NCI-H2227 (cell line): ENCODE results near the gene OR5AC2.

Experiments
- DNase-seq: peaks from one replicate; lab custom pipeline; 2025; ENCODE audit not compliant: unreplicated experiment; lab: John Stamatoyannopoulos, UW

OR5AC2 gene, protein sequence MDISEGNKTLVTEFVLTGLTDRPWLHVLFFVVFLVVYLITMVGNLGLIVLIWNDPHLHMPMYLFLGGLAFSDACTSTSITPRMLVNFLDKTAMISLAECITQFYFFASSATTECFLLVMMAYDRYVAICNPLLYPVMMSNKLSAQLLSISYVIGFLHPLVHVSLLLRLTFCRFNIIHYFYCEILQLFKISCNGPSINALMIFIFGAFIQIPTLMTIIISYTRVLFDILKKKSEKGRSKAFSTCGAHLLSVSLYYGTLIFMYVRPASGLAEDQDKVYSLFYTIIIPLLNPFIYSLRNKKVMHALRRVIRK

GRCh38 chr3:98086873-98087272 lies at the start of gene OR5AC2:
Gene OR5AC2 (plus strand): TSS chr3:98087173. CDS start chr3:98087173, 0 bp downstream.
- DNase-seq, result no peak

- no peak for DNase-seq
These were observed 48.7 kb upstream of the OR5AC2 start for GRCh38 chr3:98038286-98038685.

GRCh38 chr3:98038876-98039275 lies 48.1 kb upstream of the OR5AC2 start:
- no peak for DNase-seq

DNA sequence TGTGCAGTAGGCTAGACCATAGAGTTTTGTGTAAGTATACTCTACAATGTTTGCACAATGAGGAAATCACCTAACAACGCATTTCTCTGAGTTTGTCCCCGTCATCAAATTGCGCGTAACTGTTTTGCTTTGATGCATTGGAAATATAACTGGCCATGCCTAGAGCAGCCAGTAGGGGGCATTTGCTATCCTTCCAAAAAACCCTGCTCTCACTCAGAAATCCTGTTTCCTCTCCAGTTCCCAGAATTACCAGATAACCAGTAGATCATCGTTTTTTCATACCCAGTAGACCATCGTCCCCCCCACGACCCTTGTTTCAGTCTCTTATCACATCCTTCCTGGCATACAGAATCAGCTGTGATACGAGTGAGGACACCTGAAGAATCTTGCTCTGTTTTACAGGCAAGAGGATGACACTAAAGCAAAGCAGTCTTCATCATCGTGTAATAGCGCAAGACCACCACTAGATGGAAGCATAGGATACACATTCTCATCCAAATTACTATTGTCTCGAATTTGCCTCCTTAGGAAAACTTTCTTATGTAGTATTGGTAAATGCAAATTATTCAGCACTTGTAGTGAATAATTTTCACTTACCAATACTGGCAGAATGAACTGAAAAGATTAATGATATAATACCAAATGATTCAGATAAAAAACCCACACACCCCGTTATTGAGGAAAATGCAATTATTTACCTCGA lies 47.5 kb upstream of the OR5AC2 start:
- DNase-seq, result peak; percentile 75

GRCh38 chr3:98041350-98041749 lies 45.6 kb upstream of the OR5AC2 start:
- DNase-seq, result no peak

- DNase-seq, result no peak
These were observed 38.4 kb upstream of the OR5AC2 start for GRCh38 chr3:98048586-98048985.

DNA sequence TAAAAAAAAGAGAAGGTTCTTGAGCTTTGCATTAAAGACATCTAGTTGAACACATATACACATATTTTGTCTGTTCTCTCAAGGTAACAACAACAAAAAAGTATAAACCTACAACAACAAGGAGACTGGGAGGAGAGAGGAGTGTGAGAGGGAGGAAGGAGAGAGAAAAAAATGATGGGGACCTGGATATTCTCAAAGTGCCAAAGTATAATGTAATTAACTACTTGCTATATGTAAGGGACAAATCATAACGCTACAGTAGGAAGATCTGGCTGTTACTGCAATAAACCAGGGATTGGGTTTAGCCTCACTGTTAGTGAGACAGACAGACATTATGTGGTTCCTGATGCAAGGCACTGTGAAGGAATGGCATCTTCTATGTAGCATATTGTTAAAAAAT lies 37.7 kb upstream of the OR5AC2 start:
- DNase-seq, result no peak

GRCh38 chr3:98056035-98056434 lies 30.9 kb upstream of the OR5AC2 start:
- no peak for DNase-seq

DNA sequence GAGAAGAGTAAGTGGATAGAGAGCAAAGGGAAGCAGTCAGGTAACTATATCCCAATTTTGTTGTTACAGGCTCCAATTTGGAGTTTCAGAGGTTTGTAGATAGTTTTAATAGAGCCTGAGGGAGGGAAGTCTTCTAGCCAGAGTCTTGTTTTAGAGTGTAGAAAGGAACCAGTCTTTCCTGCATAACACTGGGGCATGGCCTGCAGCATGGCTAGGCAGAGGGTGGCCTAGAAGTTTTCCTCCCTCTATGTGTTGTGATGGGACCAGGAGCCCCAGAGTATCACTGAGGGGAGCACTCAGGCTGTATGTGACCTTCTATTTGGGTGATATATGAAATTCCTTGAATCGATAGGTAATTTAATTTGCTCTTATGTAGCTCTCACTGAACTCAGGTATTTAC lies 29.3 kb upstream of the OR5AC2 start:
- DNase-seq, result no peak

- DNase-seq, result no peak
These were observed 28.6 kb upstream of the OR5AC2 start for GRCh38 chr3:98058244-98058960.

- DNase-seq, result no peak
These were observed 18.1 kb upstream of the OR5AC2 start for GRCh38 chr3:98068824-98069223.

DNA sequence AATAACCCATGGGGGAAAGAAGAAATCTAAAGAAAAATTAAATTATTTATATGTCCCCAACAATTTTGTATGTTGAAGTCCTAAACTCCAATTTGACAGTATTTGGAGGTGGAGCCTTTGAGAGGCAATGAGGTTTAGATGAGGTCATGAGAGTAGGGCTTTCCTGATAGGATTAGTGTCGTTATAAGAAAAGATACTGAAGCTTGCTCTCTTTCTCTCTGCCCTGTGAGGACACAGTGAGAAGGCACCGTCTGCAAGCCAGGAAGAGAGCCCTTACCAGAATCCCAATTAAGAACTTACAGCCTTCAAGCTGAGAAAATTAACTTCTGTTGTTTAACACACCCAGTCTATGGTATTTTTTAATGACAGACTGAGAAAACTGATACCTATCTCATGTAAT lies 16.1 kb upstream of the OR5AC2 start:
- no peak for DNase-seq

DNA sequence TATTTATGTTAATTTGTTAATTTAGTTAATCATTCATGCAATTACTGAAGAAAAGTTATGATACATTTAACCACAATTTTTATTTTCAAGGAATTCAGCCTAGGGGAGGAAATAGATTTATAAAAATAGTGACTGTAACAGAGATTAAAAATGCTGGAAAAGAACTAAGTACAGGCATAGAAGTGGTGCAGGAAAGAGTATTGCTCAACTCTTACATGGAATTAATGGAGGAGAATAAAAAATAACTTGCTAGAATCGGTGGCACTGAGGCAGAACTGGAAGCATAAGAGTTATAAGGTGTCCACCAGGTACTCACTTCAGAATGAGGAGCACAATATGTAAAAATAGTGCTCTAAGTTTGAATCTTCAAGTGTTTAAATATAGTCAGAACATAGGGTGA lies 13.5 kb upstream of the OR5AC2 start:
- no peak for DNase-seq

DNA sequence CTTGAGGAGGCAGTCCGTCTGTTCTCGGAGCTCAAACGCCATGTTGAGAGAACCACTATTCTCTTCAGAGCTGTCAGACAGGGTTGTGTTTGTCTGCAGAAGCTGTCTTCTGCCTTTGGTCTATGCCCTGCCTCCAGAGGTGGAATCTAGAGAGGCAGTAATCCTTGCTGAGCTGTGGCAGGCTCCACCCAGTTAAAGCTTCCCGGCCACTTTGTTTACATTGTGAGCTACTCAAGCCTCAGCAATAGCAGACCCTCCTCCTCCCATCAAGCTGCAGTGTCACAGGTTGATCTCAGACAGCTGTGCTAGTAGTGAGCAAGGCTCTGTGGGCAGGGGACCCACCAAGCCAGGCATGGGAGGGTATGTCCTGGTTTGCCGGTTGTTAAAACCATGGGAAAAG lies 8.9 kb downstream of the OR5AC2 start:
- no peak for DNase-seq

GRCh38 chr3:98099848-98100247 lies 12.9 kb downstream of the OR5AC2 start:
- no peak for DNase-seq

GRCh38 chr3:98108162-98108561 lies 21.2 kb downstream of the OR5AC2 start:
- no peak for DNase-seq

DNA sequence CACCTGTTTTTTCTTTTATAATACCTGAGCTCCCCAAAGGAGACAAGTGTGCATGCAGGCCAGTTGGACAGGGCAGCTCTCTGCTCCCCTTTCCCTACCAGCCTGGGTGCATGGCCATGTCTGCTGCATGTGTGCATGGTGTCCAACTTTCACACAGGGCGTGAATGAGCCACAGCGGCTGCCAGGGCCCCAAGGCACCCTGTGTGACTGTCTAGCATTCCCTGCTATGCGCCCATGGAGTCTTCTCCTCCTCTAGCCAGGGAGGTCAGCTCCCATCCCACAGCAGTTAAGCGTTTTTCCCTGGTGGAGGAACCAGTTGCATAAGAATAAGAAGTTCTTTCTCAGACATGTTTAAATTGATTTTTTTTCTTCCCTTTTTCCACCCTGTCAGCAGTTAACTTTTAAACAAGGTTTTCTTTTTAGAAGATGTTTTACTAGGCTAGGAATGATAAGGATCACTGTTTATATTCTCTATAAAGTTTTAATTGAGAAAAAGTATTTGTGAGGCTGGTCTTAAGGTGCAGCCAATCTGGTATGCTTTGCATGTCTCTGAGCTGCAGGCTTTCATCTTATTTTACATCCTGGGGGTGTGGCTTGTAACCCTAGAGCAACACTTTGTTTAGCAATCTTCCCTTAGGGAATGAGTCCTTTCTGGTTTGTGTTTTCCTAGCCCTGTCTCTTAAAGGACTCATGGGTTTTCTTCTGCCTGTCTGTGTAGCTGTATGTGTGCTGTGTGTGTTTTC lies 23.0 kb downstream of the OR5AC2 start:
- DNase-seq, result no peak

DNA sequence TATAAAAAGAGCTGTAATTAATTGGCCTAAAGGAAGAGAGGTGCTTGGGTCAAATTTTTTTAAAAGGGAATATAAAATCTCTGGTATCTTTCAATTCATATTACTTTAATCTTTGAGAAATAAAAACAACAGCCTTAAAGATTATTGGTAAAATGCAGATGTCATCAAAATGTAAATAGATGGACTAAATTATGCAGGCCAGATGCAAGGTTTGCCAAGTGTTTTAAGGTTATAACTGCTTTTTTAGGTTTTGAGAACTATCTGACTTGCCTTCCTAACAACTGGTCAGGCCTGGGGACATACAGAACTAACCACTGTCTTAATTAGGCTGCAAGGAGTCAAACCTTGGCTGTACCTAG lies 23.6 kb downstream of the OR5AC2 start:
- DNase-seq, result no peak

GRCh38 chr3:98114264-98114663 lies 27.3 kb downstream of the OR5AC2 start:
- DNase-seq, result no peak

- DNase-seq, result no peak
These were observed 28.7 kb downstream of the OR5AC2 start for GRCh38 chr3:98115717-98116116.

DNA sequence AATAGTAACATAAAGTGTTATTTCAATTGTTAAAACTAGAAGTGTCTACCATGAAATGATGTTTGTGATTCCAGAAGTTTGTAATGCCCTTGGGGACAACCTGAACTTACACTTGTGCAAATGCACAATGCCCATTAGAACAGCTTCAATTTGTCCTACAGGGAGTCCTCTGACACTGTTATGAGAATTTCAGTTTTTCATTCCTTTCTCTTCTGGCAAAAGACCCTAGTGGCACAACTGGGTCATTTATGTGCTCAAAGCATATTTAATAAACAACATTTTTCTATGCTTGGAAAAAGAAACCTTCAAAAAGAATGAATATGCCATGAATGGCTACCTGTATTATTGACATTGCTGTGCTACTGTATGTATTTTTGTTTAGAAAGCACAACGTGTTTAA lies 43.4 kb downstream of the OR5AC2 start, which contains the start of gene OR5H1:
Gene OR5H1 (plus strand): TSS at position 301 of the 400 bp plus-strand sequence. CDS start 1,977 bp downstream, outside the sequence.
- DNase-seq, result no peak
